Erythroblast (primary cell): Measurements from ENCODE around the gene DENND1C.

ENCODE experiments used
- GATA1 ChIP-seq: IDR thresholded peaks from 2 replicates; pipeline ENCODE4 v1.6.1; 2011; ENCODE audit warnings: low read depth, mild to moderate bottlenecking, control low read depth, low read length, moderate library complexity
- POLR2A ChIP-seq: IDR thresholded peaks from 2 replicates; pipeline ENCODE4 v1.6.1; 2011; ENCODE audit warnings: mild to moderate bottlenecking, low read length

DNA sequence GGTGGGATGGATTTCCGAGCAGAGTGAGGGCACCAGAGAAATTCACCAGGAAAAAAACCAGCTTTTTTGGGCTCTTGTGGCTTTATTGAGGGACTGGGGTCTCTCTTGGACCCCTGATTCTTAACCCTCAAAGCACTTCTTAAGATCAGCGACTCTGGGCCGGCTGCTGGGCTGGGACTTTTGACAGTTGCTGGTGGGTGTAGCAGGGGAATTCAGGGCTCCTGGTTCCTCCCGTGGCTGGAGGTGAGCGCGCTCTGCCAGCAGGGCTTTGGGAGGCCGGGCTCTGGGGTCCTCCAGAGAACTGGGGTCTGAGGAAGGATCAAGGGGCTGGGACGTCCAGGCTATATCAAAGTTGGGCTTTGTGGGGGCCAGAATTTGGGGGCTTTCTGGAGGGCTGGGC lies 14.2 kb downstream of the DENND1C start:
- no peak for TF ChIP-seq POLR2A
- no peak for TF ChIP-seq GATA1
